Tibial artery (tissue), 4 donors: ENCODE measurements around the gene GPR61.

Experiments
- DNase-seq, 2 donors: peaks; one replicate each; pipeline ENCODE4 v3.0.0-alpha.2; 2019
- H3K27ac ChIP-seq, 2 donors: fragments of 200-600 bp; sonication (generic) in 1 of 2; 1 replicate in 1 of 2; 2 replicates in 1 of 2; pipeline ENCODE4 v1.5.1; 2018 to 2019; ENCODE audit warnings: mild to moderate bottlenecking in 1 of 2
- H3K27me3 ChIP-seq, 2 donors: fragments of 200-600 bp; sonication (generic) in 1 of 2; one replicate each; pipeline versions ENCODE4 v1.5.1 to v1.6.0; 2016 to 2019
- H3K36me3 ChIP-seq, 3 donors: fragments of 200-600 bp; sonication (generic) in 2 of 3; one replicate each; pipeline ENCODE4 v1.5.1; 2016 to 2019; ENCODE audit warnings: mild to moderate bottlenecking in 2 of 3
- H3K4me1 ChIP-seq, 4 donors: fragments of 200-600 bp; sonication (generic) in 2 of 4; 1 replicate in 3 of 4; 2 replicates in 1 of 4; pipeline ENCODE4 v1.5.1; 2016 to 2019
- H3K4me3 ChIP-seq, 2 donors: fragments of 200-600 bp; sonication (generic) in 1 of 2; 1 replicate in 1 of 2; 2 replicates in 1 of 2; pipeline ENCODE4 v1.5.1; 2018 to 2019; ENCODE audit warnings: mild to moderate bottlenecking in 2 of 2
- H3K9me3 ChIP-seq, 3 donors: fragments of 200-600 bp; sonication (generic) in 1 of 3; one replicate each; pipeline ENCODE4 v1.5.1; 2016 to 2019
- intact Hi-C: fragments of 100-400 bp; cut with DNase I; formaldehyde crosslinking; loops from one replicate; pipeline ENCODE4 v1.15.0; 2023; ENCODE audit warnings: low total_unique reads
- TF ChIP-seq, protein P1 (sequence below), 2 experiments: fragments of 200-600 bp in 1 of 2; fragments of 450-650 bp in 1 of 2; IDR thresholded peaks; one replicate each; pipeline ENCODE4 v1.5.1; 2017 to 2019; ENCODE audit warnings: antibody characterized with exemption in 2 of 2, mild to moderate bottlenecking in 1 of 2, moderate library complexity in 1 of 2

The GPR61 gene

DNA sequence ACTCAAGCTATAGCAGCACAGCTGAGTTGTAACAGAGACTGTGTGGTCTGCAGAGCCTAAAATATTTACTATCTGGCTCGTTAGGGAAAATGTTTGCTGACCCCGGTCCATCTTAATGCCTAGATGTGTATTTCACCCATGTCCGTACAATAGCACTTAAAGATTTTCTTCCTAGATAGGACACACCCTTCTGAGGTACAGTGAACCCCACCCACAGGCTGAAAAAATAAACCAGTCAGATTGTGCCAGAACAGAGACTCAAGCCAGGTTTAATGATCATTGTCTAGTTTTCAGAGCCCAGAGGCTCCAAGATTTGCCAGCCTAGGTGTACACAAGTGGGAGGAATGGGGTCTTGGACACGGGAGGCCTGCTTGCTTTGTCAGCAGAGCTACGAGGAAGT, 35.7 kb upstream of the GPR61 start:
- H3K4me1 ChIP-seq, result peaks cover 0 to 50% (median 29%) of the 10 kb centered on the region in 4 donors
- no peaks in the 10 kb centered on the region for H3K27me3 ChIP-seq
- no peak overlapping the region for H3K4me3 ChIP-seq
- H3K36me3 ChIP-seq, result peaks cover 0 to 31% (median 3%) of the 10 kb centered on the region in 3 donors
- no peak overlapping the region for H3K27ac ChIP-seq
- no peak for DNase-seq
- TF ChIP-seq, protein P1, sequence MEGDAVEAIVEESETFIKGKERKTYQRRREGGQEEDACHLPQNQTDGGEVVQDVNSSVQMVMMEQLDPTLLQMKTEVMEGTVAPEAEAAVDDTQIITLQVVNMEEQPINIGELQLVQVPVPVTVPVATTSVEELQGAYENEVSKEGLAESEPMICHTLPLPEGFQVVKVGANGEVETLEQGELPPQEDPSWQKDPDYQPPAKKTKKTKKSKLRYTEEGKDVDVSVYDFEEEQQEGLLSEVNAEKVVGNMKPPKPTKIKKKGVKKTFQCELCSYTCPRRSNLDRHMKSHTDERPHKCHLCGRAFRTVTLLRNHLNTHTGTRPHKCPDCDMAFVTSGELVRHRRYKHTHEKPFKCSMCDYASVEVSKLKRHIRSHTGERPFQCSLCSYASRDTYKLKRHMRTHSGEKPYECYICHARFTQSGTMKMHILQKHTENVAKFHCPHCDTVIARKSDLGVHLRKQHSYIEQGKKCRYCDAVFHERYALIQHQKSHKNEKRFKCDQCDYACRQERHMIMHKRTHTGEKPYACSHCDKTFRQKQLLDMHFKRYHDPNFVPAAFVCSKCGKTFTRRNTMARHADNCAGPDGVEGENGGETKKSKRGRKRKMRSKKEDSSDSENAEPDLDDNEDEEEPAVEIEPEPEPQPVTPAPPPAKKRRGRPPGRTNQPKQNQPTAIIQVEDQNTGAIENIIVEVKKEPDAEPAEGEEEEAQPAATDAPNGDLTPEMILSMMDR (IDR thresholded peaks at IDR 0.05), result no peak
- no peaks in the 10 kb centered on the region for H3K9me3 ChIP-seq
- intact Hi-C loops, result no loop called here

DNA sequence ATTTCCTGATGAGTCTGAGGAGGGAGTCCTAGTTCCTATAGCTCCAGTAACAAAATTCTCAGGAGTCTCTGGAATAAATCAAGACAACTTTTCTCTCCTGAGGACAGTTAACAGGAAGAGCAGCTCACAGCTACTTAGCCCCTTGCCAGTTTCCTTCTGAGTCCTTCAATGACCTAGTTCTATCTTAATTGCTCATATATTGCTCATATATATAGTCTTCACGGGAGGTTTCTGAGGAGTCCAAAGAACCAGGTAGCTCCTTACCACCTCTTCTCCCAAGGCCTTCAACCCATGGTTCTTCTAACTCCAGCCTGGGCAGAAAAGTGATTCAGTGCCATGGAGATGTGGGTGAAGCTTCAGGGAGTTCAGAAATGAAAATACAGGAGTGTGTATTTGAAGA, 34.7 kb upstream of the GPR61 start:
- peaks cover 0 to 44% (median 28%) of the 10 kb centered on the region in 4 donors for H3K4me1 ChIP-seq
- DNase-seq, result no peak
- peaks cover 0 to 31% (median 0%) of the 10 kb centered on the region in 3 donors for H3K36me3 ChIP-seq
- no peaks in the 10 kb centered on the region for H3K27me3 ChIP-seq
- intact Hi-C loops, result no loop called here
- H3K4me3 ChIP-seq, result no peak overlapping the region
- TF ChIP-seq, protein P1 (IDR thresholded peaks at IDR 0.05), result no peak
- H3K9me3 ChIP-seq, result no peaks in the 10 kb centered on the region
- no peak overlapping the region for H3K27ac ChIP-seq

DNA sequence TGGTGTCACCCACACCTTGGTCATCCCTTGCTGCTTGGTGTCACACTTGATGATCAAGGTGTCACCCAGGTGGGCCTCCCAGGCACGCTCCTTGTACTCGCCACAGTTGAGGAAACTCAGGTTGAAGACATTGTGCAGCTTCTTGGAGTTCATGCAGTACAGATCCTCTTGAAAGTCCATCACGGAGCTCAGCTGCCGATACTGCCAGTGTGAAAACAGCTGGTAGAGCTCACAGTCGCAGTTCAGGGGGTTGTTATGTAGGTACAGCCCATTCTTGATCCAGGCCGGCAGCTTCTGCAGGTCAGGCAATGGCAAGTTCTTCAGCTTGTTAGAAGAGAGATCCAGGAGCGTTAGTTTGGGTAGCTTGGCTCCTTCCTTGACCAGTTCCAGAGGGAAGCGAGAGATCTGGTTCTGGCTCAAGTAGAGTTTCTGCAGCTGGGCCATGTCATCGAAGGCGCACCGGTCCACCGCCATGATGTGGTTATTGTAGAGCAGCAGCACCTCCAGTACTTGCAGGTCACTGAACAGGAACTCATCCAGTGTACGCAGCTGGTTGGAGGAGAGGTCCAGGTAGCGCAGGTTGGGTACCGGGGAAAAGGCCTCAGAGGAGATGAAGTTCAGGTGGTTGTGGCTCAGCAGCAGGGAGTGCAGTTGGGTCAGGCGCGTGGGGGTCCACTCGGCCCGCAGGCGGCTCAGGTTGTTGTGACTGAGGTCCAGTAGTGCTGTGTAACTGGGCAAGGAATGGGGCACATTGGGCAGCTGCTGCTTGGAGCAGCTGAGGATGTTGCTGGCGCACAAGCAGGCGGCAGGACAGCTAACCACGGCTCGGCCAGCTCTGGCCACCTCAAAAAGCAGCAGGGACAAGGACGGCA, 31.4 kb upstream of the GPR61 start:
- intact Hi-C loops, result no loop called here

DNA sequence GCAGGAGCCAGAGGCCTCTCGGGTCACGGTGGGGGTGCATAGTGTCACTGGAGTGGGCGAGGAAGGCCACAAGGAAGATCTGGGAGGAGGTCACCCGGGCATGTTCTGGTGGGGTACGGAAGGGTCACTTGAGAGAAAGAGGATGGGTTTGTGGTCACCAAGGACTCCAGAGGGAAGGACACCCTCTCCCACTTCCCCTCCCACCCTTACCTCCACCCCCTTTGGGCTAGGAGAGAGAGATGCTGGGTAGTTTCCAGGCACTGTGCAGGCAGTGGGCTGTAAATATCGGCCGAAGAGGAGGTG, 30.8 kb upstream of the GPR61 start:
- DNase-seq, result no peak
- H3K4me1 ChIP-seq, result peaks cover 0 to 23% (median 17%) of the 10 kb centered on the region in 4 donors
- intact Hi-C loops, result no loop called here
- H3K4me3 ChIP-seq, result peak overlapping the region; percentile 68 to 89
- H3K27me3 ChIP-seq, result no peaks in the 10 kb centered on the region
- H3K9me3 ChIP-seq, result no peaks in the 10 kb centered on the region
- H3K27ac ChIP-seq, result peak overlapping the region; percentile 69 to 77
- peaks cover 0 to 12% (median 0%) of the 10 kb centered on the region in 3 donors for H3K36me3 ChIP-seq
- TF ChIP-seq, protein P1 (IDR thresholded peaks at IDR 0.05), result no peak

More for the DNA sequence above, 31.4 kb upstream of the GPR61 start:
- Histone ChIP-seq H3K27ac (peak overlapping the region; percentile 69 to 77), H3K27me3 (no peaks in the 10 kb centered on the region), H3K9me3 (no peaks in the 10 kb centered on the region), H3K36me3 (peaks cover 0 to 12% (median 0%) of the 10 kb centered on the region in 3 donors), H3K4me3 (peak overlapping the region; percentile 68 to 89), H3K4me1 (peaks cover 0 to 23% (median 17%) of the 10 kb centered on the region in 4 donors)
- TF ChIP-seq, protein P1 (IDR thresholded peaks at IDR 0.05), result no peak
- DNase-seq, result no peak

DNA sequence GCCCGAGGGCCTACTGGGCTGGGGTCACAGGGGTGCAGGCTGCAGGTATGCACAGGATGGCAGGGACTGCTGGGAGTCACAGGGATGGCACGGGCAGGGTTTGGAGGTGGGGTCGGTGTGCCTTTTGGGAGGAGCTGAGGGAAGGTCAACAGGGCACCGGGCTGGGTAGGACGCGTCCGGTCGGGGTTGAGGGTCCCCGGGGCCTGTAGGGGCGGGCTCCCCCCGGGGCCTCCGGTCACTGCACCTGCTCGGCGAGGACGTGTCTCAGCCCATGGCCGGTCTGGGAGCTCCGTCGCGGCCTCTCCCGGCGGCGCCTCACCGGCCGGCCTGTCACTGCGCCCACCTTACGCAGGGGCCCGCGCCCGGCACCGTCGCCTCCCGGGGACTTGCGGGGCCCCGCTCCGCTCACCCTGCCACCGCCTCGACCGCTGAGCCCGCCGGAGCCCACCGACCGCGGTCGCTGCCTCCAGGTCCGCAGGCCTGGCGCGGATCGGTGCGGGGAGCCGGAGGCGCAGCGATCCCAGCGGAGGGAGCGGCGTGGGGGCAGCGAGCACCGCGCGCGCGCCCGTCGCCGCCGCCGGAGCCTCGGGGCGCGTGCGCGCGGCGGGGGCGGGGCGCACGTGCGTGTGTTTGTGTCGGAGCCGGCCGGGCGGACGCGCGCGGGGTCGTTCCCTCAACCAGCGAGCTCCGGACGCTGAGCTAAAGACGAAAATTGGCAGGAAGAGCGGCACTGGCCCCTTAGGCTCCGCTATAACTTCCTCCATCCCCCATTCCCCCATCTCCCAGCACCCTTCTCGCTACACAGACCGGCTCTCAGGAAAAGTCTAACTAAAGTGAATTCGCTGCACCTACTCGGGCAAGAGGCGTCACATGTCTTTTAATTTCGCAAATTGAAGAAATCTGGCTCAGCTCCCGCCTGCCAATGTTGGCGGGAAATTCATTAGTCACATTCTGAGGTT, 30.2 kb upstream of the GPR61 start, which contains the start of gene AMIGO1:
TSS of gene AMIGO1 (minus strand) at position 552 of the 959 bp plus-strand sequence. CDS start 815 bp downstream, outside the sequence.
- Histone ChIP-seq H3K27me3 (no peaks in the 10 kb centered on the region), H3K4me3 (peak within 1 kb of the TSS; percentile 68 to 89), H3K4me1 (peaks cover 0 to 23% (median 17%) of the 10 kb centered on the region in 4 donors), H3K9me3 (no peaks in the 10 kb centered on the region), H3K36me3 (peaks cover 0 to 12% (median 0%) of the 10 kb centered on the region in 3 donors), H3K27ac (peak within 1 kb of the TSS; percentile 69 to 77)
- intact Hi-C loops, result no loop called here
- DNase-seq, result no peak
- TF ChIP-seq, protein P1 (IDR thresholded peaks at IDR 0.05), result no peak
